K562 (cell line): ENCODE results near the gene SLC10A2. TPM values are rescaled to one million over a fixed set of nuclear protein-coding genes. Genes with fewer than 3 reads are reported as not detected.

ENCODE experiments used
- ATAC-seq: fragments of 200-7000 bp; cut with Tn5 transposase; 3 replicates; pipeline ENCODE4 v1.9.1; 2020; ENCODE audit warnings: moderate library complexity
- BruUV-seq: library from RNA; stranded (reverse); fragments of 400-500 nt; replicated peaks from 2 replicates; lab custom pipeline; 2021; lab: Mats Ljungman, UMichigan
- CTCF ChIA-PET: fragments of 300-600 bp; formaldehyde crosslinking; extraction: SDS; loops from one replicate; lab custom pipeline; 2021; ENCODE audit warnings: low intra/inter-chr PET ratio; lab: Yijun Ruan, JAX
- POLR2A ChIA-PET: fragments of 300-600, 350-650 bp; sonication (Branson Sonifier 250); formaldehyde crosslinking; extraction: SDS; loops from one replicate; lab custom pipeline; 2021; ENCODE audit warnings: antibody characterized with exemption, inconsistent platforms; lab: Yijun Ruan, JAX
- DNase-seq, 4 experiments: peaks; one replicate each; pipeline versions ENCODE4 v3.0.0 to v3.0.0-alpha.2; 2011 to 2018; ENCODE audit warnings: low spot score in 3 of 4, mixed read lengths in 3 of 4; ENCODE audit errors: extremely low read depth in 1 of 4
- FAIRE-seq: peaks from 2 replicates; lab custom pipeline; 2011; peaks lifted over from hg19 to GRCh38; lab: Jason Lieb, UNC
- H2AFZ ChIP-seq: 2 replicates; pipeline ENCODE4 v1.6.0; 2011; ENCODE audit warnings: low read depth, low read length, control low read depth, inconsistent platforms
- H3K27ac ChIP-seq: fragments of 200-600 bp; 3 replicates; pipeline ENCODE4 v1.8.0; 2011; ENCODE audit warnings: low read depth, mild to moderate bottlenecking, control low read depth, inconsistent platforms, low read length, moderate library complexity, mixed read lengths; ENCODE audit errors: extremely low read depth
- H3K27me3 ChIP-seq, 2 experiments: fragments of 300-600 bp in 1 of 2; 2 replicates in 1 of 2; 3 replicates in 1 of 2; pipeline versions ENCODE4 v1.6.0 to v1.8.0; 2011; ENCODE audit warnings: inconsistent platforms in 2 of 2, low read length in 2 of 2, mild to moderate bottlenecking in 1 of 2, mixed read lengths in 1 of 2, moderate library complexity in 1 of 2; ENCODE audit not compliant: control insufficient read depth in 2 of 2, insufficient read depth in 2 of 2
- H3K36me3 ChIP-seq: fragments of 300-600 bp; 3 replicates; pipeline ENCODE4 v1.8.0; 2011; ENCODE audit warnings: mild to moderate bottlenecking, low read length, inconsistent platforms; ENCODE audit not compliant: control insufficient read depth, insufficient read depth
- H3K4me1 ChIP-seq, 2 experiments: fragments of 200-600 bp in 1 of 2; replicated peaks in 1 of 2; 2 replicates in 1 of 2; 3 replicates in 1 of 2; pipeline versions ENCODE4 v1.5.1 to v1.8.0; 2011; ENCODE audit warnings: inconsistent platforms in 2 of 2, low read length in 2 of 2, mild to moderate bottlenecking in 1 of 2, mixed read lengths in 1 of 2, moderate library complexity in 1 of 2; ENCODE audit not compliant: control insufficient read depth in 2 of 2, insufficient read depth in 2 of 2
- H3K4me2 ChIP-seq: 2 replicates; pipeline ENCODE4 v1.6.1; 2011; ENCODE audit warnings: low read length, control low read depth, inconsistent platforms, mixed read lengths; ENCODE audit not compliant: insufficient read depth
- H3K4me3 ChIP-seq: fragments of 200-600 bp; sonication (generic), shearing (Covaris generic); 2 replicates; pipeline ENCODE4 v1.5.1; 2016; ENCODE audit warnings: control low read depth, inconsistent platforms
- H3K79me2 ChIP-seq: fragments of 200-600 bp; 3 replicates; pipeline ENCODE4 v1.8.0; 2011; ENCODE audit warnings: low read length, inconsistent platforms; ENCODE audit not compliant: control insufficient read depth, insufficient read depth
- H3K9ac ChIP-seq, 2 experiments: 2 replicates each; pipeline versions ENCODE4 v1.6.0 to v1.6.1; 2011; ENCODE audit warnings: low read depth in 2 of 2, low read length in 2 of 2, control low read depth in 1 of 2, inconsistent platforms in 1 of 2, mild to moderate bottlenecking in 1 of 2, mixed read lengths in 1 of 2; ENCODE audit not compliant: insufficient read depth in 1 of 2
- H3K9me1 ChIP-seq: one replicate; pipeline ENCODE4 v1.6.0; 2011; ENCODE audit warnings: inconsistent platforms, mild to moderate bottlenecking, low read length, moderate library complexity; ENCODE audit not compliant: control insufficient read depth, insufficient read depth
- H3K9me3 ChIP-seq: replicated peaks from 2 replicates; pipeline ENCODE4 v1.5.1; 2011; ENCODE audit warnings: low read depth, low read length, inconsistent platforms; ENCODE audit not compliant: control insufficient read depth, insufficient read depth
- H4K20me1 ChIP-seq: replicated peaks from 2 replicates; pipeline ENCODE4 v1.6.1; 2011; ENCODE audit warnings: low read length, inconsistent platforms, mixed read lengths; ENCODE audit not compliant: control insufficient read depth, insufficient read depth
- BMI1 ChIP-seq: fragments of 150-350 bp; IDR thresholded peaks from 2 replicates; pipeline ENCODE4 v1.6.1; 2014; ENCODE audit warnings: low read length
- CHD4 ChIP-seq: fragments of 200-600 bp; sonication (generic); IDR thresholded peaks from 3 replicates; pipeline ENCODE4 v1.6.1; 2012; ENCODE audit warnings: low read depth, mild to moderate bottlenecking, mixed read lengths, low read length, inconsistent platforms; ENCODE audit not compliant: insufficient read depth, insufficient replicate concordance, poor library complexity, severe bottlenecking
- CTBP1 ChIP-seq: fragments of 450-650 bp; IDR thresholded peaks from 2 replicates; pipeline ENCODE4 v1.6.1; 2016; ENCODE audit warnings: borderline replicate concordance
- HMG20A ChIP-seq: fragments of 450-650 bp; formaldehyde crosslinking; conservative IDR thresholded peaks from 2 replicates; pipeline ENCODE4 v1.4.0; 2020; ENCODE audit warnings: mild to moderate bottlenecking, mixed read lengths
- KDM4B ChIP-seq, 2 experiments: fragments of 450-650 bp in 1 of 2; sonication (generic) in 1 of 2; IDR thresholded peaks; 2 replicates each; pipeline ENCODE4 v1.6.1; 2016 to 2017; ENCODE audit warnings: borderline replicate concordance in 2 of 2, antibody characterized with exemption in 1 of 2, low read depth in 1 of 2, mild to moderate bottlenecking in 1 of 2
- PHTF2 ChIP-seq: fragments of 250-450 bp; sonication (Bioruptor Pico); IDR thresholded peaks from 2 replicates; pipeline ENCODE4 v1.5.0; 2021; ENCODE audit warnings: mild to moderate bottlenecking
- PTBP1 ChIP-seq: fragments of 200-400 bp; formaldehyde crosslinking; IDR thresholded peaks from 2 replicates; pipeline ENCODE4 v1.6.1; 2017; ENCODE audit warnings: low read depth, low read length
- RBM22 ChIP-seq: fragments of 200-400 bp; formaldehyde crosslinking; IDR thresholded peaks from 2 replicates; pipeline ENCODE4 v1.6.1; 2018; ENCODE audit warnings: low read length, low read depth; ENCODE audit not compliant: poor library complexity, severe bottlenecking
- SFPQ ChIP-seq: fragments of 200-400 bp; formaldehyde crosslinking; IDR thresholded peaks from 2 replicates; pipeline ENCODE4 v1.6.1; 2017; ENCODE audit warnings: mild to moderate bottlenecking, low read depth, low read length, moderate library complexity
- ZNF165 ChIP-seq: fragments of 250-450 bp; sonication (Bioruptor Pico); IDR thresholded peaks from 2 replicates; pipeline ENCODE4 v1.4.0; 2020; ENCODE audit warnings: borderline replicate concordance
- ZNF324 ChIP-seq: fragments of 250-450 bp; sonication (Bioruptor Pico); IDR thresholded peaks from 2 replicates; pipeline ENCODE4 v1.4.0; 2020; ENCODE audit warnings: mild to moderate bottlenecking
- WGBS: fragments of 100-300 bp; shearing (Covaris generic); methylation state at CpG from one replicate; pipeline ENCODE4 v1.1.6; 2016; ENCODE audit warnings: low coverage, mixed read lengths; ENCODE audit not compliant: insufficient coverage; ENCODE audit errors: missing lambda C conversion rate; 5-methylcytosine and 5-hydroxymethylcytosine counted together
- in situ Hi-C: fragments of 300-500 bp; cut with MboI; formaldehyde crosslinking; loops from 4 replicates; pipeline ENCODE4 v1.15.0; 2018; ENCODE audit warnings: inconsistent platforms, mixed read lengths
- intact Hi-C: fragments of 100-400 bp; cut with micrococcal nuclease; formaldehyde crosslinking; loops from 2 replicates; pipeline ENCODE4 v1.14.2; 2022
- polyA plus RNA-seq, 8 experiments: library from polyadenylated mRNA; depleted of rRNA in 4 of 8; stranded (reverse) in 5 of 8; unstranded in 3 of 8; fragments of >200 nt; fragmentation: Nextera tagmentation in 2 of 8; fragmentation: Illumina TruSeq in 1 of 8; extraction: Ambion mirVana in 2 of 8; extraction: Trizol in 1 of 8; gene quantifications; 2 replicates each; pipeline versions ENCODE4 v1.2.1 to v1.2.3, GENCODE V29; 2011 to 2014; ENCODE audit warnings: inconsistent platforms in 1 of 8, missing spikeins in 1 of 8
- total RNA-seq, 7 experiments: library from RNA; depleted of rRNA in 6 of 7; stranded (reverse); fragments of >200 nt in 6 of 7; fragmentation: Illumina TruSeq in 2 of 7; extraction: Trizol in 2 of 7; gene quantifications; 2 replicates each; pipeline versions ENCODE4 v1.2.1 to v1.2.3, GENCODE V29; 2011 to 2021; ENCODE audit warnings: low replicate concordance in 1 of 7

SLC10A2 gene
- total and polyA plus RNA-seq, 9 of the 15 experiments (the other 6 are each of a cell fraction or from before 2014, with no cell fraction given), result not detected

- ChIA-PET POLR2A (no interaction called here), CTCF (no interaction called here)
- Histone ChIP-seq H3K9me3 (no peaks in the 10 kb centered on the region), H3K4me3 (no peak overlapping the region), H3K4me1 (no peaks in the 10 kb centered on the region), H3K27ac (no peak overlapping the region), H3K9ac (no peak overlapping the region), H3K79me2 (no peaks in the 10 kb centered on the region), H3K9me1 (no peaks in the 10 kb centered on the region), H4K20me1 (no peaks in the 10 kb centered on the region), H3K4me2 (no peak overlapping the region), H2AFZ (no peak overlapping the region), H3K27me3 (no peaks in the 10 kb centered on the region), H3K36me3 (no peaks in the 10 kb centered on the region)
- TF ChIP-seq RBM22 (no peak), PTBP1 (no peak), KDM4B (IDR thresholded peaks at IDR 0.05; ENCODE audit: borderline replicate concordance in 2 of 2, low read depth in 1 of 2) (no peak), BMI1 (no peak), HMG20A (CRISPR knock-in tag) (no peak), ZNF165 (no peak), CHD4 (no peak), SFPQ (no peak), PHTF2 (CRISPR knock-in tag) (no peak), CTBP1 (no peak), ZNF324 (no peak)
- in situ Hi-C loops (no loop called here), intact Hi-C loops (no loop called here)
- FAIRE-seq (no peak), DNase-seq (no peak), ATAC-seq (no peak)
- no TSS peak for BruUV-seq
- WGBS, result 0% methylated on average over 2 of the region's 2 CpGs
These were observed 10.2 kb downstream of the SLC10A2 start for GRCh38 chr13:103056008-103056407.
